GM12878 (cell line): ENCODE results near the gene MYADM. TPM values are rescaled to one million over a fixed set of nuclear protein-coding genes. Genes with fewer than 3 reads are reported as not detected.

Source experiments
- ATAC-seq: fragments of 200-7000 bp; cut with Tn5 transposase; 3 replicates; pipeline ENCODE4 v1.9.1; 2020; ENCODE audit warnings: mild to moderate bottlenecking, moderate library complexity
- BruUV-seq: library from RNA; stranded (reverse); fragments of 400-500 nt; replicated peaks from 2 replicates; lab custom pipeline; 2021; lab: Mats Ljungman, UMichigan
- CTCF ChIA-PET: fragments of 300-600 bp; sonication (Branson Sonifier 250); formaldehyde crosslinking; extraction: SDS; loops from one replicate; lab custom pipeline; 2021; ENCODE audit warnings: inconsistent platforms; lab: Yijun Ruan, JAX
- POLR2A ChIA-PET: fragments of 350-600 bp; formaldehyde crosslinking; extraction: SDS; loops from one replicate; lab custom pipeline; 2021; ENCODE audit warnings: inconsistent platforms; lab: Charles Lee
- RAD21 ChIA-PET: fragments of 300-600 bp; sonication (Branson Sonifier 250); formaldehyde crosslinking; loops from one replicate; lab custom pipeline; 2023; ENCODE audit warnings: antibody characterized with exemption; ENCODE audit not compliant: unreplicated experiment; lab: Charles Lee
- SMC1A ChIA-PET: fragments of 300-600 bp; sonication (Branson Sonifier 250); formaldehyde crosslinking; loops from one replicate; lab custom pipeline; 2023; ENCODE audit not compliant: unreplicated experiment, uncharacterized antibody; lab: Charles Lee
- DNase-seq: peaks from one replicate; pipeline ENCODE4 v3.0.0-alpha.2; 2011; ENCODE audit warnings: low read depth, low spot score
- FAIRE-seq: peaks from 3 replicates; lab custom pipeline; 2011; peaks lifted over from hg19 to GRCh38; lab: Jason Lieb, UNC
- H2AFZ ChIP-seq: 2 replicates; pipeline ENCODE4 v1.6.0; 2011; ENCODE audit warnings: low read depth, low read length, control low read depth; ENCODE audit not compliant: control insufficient read depth
- H3K27ac ChIP-seq: 2 replicates; pipeline ENCODE4 v1.5.1; 2011; ENCODE audit warnings: control low read depth; ENCODE audit not compliant: control insufficient read depth, insufficient read depth
- H3K27me3 ChIP-seq, 2 experiments: replicated peaks in 1 of 2; 2 replicates each; pipeline versions ENCODE4 v1.6.0 to v1.6.1; 2011; ENCODE audit warnings: low read length in 1 of 2; ENCODE audit not compliant: control insufficient read depth in 2 of 2, insufficient read depth in 2 of 2
- H3K36me3 ChIP-seq, 2 experiments: 2 replicates each; pipeline ENCODE4 v1.5.1; 2011; ENCODE audit warnings: low read length in 1 of 2; ENCODE audit not compliant: control insufficient read depth in 2 of 2, insufficient read depth in 2 of 2
- H3K4me1 ChIP-seq: 2 replicates; pipeline ENCODE4 v1.6.1; 2011; ENCODE audit warnings: mild to moderate bottlenecking, low read length, moderate library complexity, mixed read lengths; ENCODE audit not compliant: control insufficient read depth, insufficient read depth
- H3K4me2 ChIP-seq: 2 replicates; pipeline ENCODE4 v1.6.0; 2011; ENCODE audit warnings: control low read depth; ENCODE audit not compliant: control insufficient read depth, insufficient read depth
- H3K4me3 ChIP-seq: fragments of 200-600 bp; sonication (generic); 2 replicates; pipeline ENCODE4 v1.5.1; 2016
- H3K79me2 ChIP-seq: 2 replicates; pipeline ENCODE4 v1.6.0; 2011; ENCODE audit warnings: low read length; ENCODE audit not compliant: control insufficient read depth, insufficient read depth
- H3K9ac ChIP-seq: 2 replicates; pipeline ENCODE4 v1.8.0; 2011; ENCODE audit warnings: low read length, control low read depth, mixed read lengths; ENCODE audit not compliant: control insufficient read depth, insufficient read depth
- H3K9me3 ChIP-seq: replicated peaks from 3 replicates; pipeline ENCODE4 v1.5.1; 2011; ENCODE audit warnings: mild to moderate bottlenecking, low read length; ENCODE audit not compliant: control insufficient read depth, insufficient read depth
- H4K20me1 ChIP-seq: 2 replicates; pipeline ENCODE4 v1.6.0; 2011; ENCODE audit not compliant: control insufficient read depth, insufficient read depth
- CBX3 ChIP-seq: fragments of 200-600 bp; sonication (generic); IDR thresholded peaks from 2 replicates; pipeline ENCODE4 v1.6.1; 2016; ENCODE audit warnings: low read depth, borderline replicate concordance
- CBX5 ChIP-seq: sonication (generic); IDR thresholded peaks from 2 replicates; pipeline ENCODE4 v1.6.1; 2016; ENCODE audit warnings: low read depth, moderate library complexity, mild to moderate bottlenecking, inconsistent platforms
- IRF4 ChIP-seq: IDR thresholded peaks from 2 replicates; pipeline ENCODE4 v1.6.1; 2011; ENCODE audit warnings: low read depth, low read length
- MYB ChIP-seq: fragments of 150-350 bp; IDR thresholded peaks from 2 replicates; pipeline ENCODE4 v1.6.1; 2014; ENCODE audit warnings: mild to moderate bottlenecking, low read depth, low read length, borderline replicate concordance
- NR2C1 ChIP-seq: fragments of 450-650 bp; IDR thresholded peaks from 2 replicates; pipeline ENCODE4 v1.6.1; 2017; ENCODE audit warnings: antibody characterized with exemption, mild to moderate bottlenecking, moderate library complexity
- NR2F1 ChIP-seq: fragments of 450-650 bp; conservative IDR thresholded peaks from 2 replicates; pipeline ENCODE4 v1.6.1; 2017; ENCODE audit warnings: mild to moderate bottlenecking
- SREBF2 ChIP-seq: IDR thresholded peaks from 2 replicates; pipeline ENCODE4 v1.6.1; 2012; ENCODE audit warnings: mild to moderate bottlenecking, low read length
- STAT1 ChIP-seq: fragments of 450-650 bp; conservative IDR thresholded peaks from 2 replicates; pipeline ENCODE4 v1.6.1; 2014; ENCODE audit warnings: antibody characterized with exemption, mild to moderate bottlenecking
- WGBS: methylation state at CpG from one replicate; pipeline ENCODE4 v1.1.6; 2016; ENCODE audit warnings: low lambda C conversion rate; ENCODE audit not compliant: insufficient replicate concordance, insufficient coverage; ENCODE audit errors: missing lambda C conversion rate; 5-methylcytosine and 5-hydroxymethylcytosine counted together
- in situ Hi-C: fragments of 300-500 bp; cut with MboI; formaldehyde crosslinking; loops from 9 replicates; pipeline ENCODE4 v1.14.3; 2018; ENCODE audit warnings: mixed read lengths
- intact Hi-C: fragments of 100-400 bp; cut with micrococcal nuclease; formaldehyde crosslinking; loops from one replicate; pipeline ENCODE4 v1.14.2; 2022; ENCODE audit not compliant: unreplicated experiment
- polyA plus RNA-seq, 11 experiments: library from polyadenylated mRNA; depleted of rRNA in 4 of 11; unstranded in 6 of 11; stranded (reverse) in 5 of 11; fragments of >200 nt; fragmentation: Nextera tagmentation in 4 of 11; fragmentation: Illumina TruSeq in 1 of 11; extraction: Ambion mirVana in 4 of 11; extraction: Trizol in 1 of 11; gene quantifications; 1 replicate in 1 of 11; 2 replicates in 10 of 11; pipeline versions ENCODE4 v1.2.1 to v1.2.3, GENCODE V29; 2011 to 2016; ENCODE audit warnings: inconsistent platforms in 2 of 11, missing spikeins in 2 of 11, low read depth in 1 of 11
- total RNA-seq, 4 experiments: library from RNA; depleted of rRNA in 3 of 4; stranded (reverse); fragments of >200 nt in 3 of 4; fragmentation: Illumina TruSeq in 1 of 4; extraction: Trizol in 1 of 4; gene quantifications; 2 replicates each; pipeline versions ENCODE4 v1.2.1 to v1.2.3, GENCODE V29; 2013 to 2021
- TF ChIP-seq, protein P1 (sequence below): IDR thresholded peaks from 2 replicates; pipeline ENCODE4 v1.6.1; 2011; ENCODE audit warnings: low read depth, mild to moderate bottlenecking, low read length, moderate library complexity, borderline replicate concordance; ENCODE audit errors: extremely low read depth
- TF ChIP-seq, protein P2 (sequence below), 3 experiments: IDR thresholded peaks in 2 of 3; conservative IDR thresholded peaks in 1 of 3; 2 replicates each; pipeline ENCODE4 v1.5.1; 2011; ENCODE audit warnings: low read depth in 3 of 3, low read length in 3 of 3, mild to moderate bottlenecking in 3 of 3, control low read depth in 2 of 3, moderate library complexity in 2 of 3, inconsistent platforms in 1 of 3, mixed read lengths in 1 of 3; ENCODE audit not compliant: control insufficient read depth in 2 of 3, insufficient read depth in 1 of 3; ENCODE audit errors: extremely low read depth in 1 of 3
- TF ChIP-seq, protein P3 (sequence below): fragments of 450-650 bp; IDR thresholded peaks from 2 replicates; pipeline ENCODE4 v1.6.1; 2017; ENCODE audit warnings: mild to moderate bottlenecking, moderate library complexity
- TF ChIP-seq, protein P4 (sequence below): fragments of 450-650 bp; conservative IDR thresholded peaks from 2 replicates; pipeline ENCODE4 v1.6.1; 2017; ENCODE audit warnings: mild to moderate bottlenecking, moderate library complexity

MYADM gene
- total and polyA plus RNA-seq, 10 of the 15 experiments (the other 5 are each of a cell fraction or from before 2014, with no cell fraction given): 0.04 to 0.46 (median 0.10) TPM

DNA sequence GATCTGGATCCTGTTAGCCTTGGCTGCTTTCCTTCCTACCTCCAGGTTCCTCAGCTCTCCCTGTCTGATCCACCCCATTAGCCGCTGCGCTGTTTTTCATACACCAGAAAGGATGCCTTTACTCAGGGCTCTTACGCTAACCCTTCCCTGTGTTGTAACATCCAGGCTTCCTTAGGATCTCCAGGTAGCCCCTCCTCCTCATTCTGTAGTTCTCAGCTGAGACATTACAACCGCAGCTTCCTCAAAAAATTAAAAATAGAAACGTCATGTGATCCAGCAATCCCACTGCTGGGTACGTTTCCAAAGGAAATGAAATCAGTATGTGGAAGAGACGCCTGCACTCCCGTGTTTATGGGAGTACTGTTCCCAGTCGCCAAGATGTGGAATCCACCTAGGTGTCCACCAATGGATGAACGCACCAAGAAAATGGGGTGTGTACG, 18.4 kb upstream of the MYADM start:
- TF ChIP-seq, protein P1, sequence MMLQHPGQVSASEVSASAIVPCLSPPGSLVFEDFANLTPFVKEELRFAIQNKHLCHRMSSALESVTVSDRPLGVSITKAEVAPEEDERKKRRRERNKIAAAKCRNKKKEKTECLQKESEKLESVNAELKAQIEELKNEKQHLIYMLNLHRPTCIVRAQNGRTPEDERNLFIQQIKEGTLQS: no peak
- TF ChIP-seq CBX5 (no peak), CBX3 (no peak), STAT1 (no peak), MYB (no peak), SREBF2 (no peak), NR2C1 (no peak), IRF4 (no peak), NR2F1 (no peak)
- TF ChIP-seq, protein P2, sequence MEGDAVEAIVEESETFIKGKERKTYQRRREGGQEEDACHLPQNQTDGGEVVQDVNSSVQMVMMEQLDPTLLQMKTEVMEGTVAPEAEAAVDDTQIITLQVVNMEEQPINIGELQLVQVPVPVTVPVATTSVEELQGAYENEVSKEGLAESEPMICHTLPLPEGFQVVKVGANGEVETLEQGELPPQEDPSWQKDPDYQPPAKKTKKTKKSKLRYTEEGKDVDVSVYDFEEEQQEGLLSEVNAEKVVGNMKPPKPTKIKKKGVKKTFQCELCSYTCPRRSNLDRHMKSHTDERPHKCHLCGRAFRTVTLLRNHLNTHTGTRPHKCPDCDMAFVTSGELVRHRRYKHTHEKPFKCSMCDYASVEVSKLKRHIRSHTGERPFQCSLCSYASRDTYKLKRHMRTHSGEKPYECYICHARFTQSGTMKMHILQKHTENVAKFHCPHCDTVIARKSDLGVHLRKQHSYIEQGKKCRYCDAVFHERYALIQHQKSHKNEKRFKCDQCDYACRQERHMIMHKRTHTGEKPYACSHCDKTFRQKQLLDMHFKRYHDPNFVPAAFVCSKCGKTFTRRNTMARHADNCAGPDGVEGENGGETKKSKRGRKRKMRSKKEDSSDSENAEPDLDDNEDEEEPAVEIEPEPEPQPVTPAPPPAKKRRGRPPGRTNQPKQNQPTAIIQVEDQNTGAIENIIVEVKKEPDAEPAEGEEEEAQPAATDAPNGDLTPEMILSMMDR (IDR thresholded peaks at IDR 0.05 in 2 of 3, conservative IDR thresholded peaks at IDR 0.05 in 1 of 3; ENCODE audit: control insufficient read depth in 2 of 3, extremely low read depth in 1 of 3, insufficient read depth in 1 of 3, low read depth in 3 of 3, low read length in 3 of 3): no peak
- TF ChIP-seq, protein P3, sequence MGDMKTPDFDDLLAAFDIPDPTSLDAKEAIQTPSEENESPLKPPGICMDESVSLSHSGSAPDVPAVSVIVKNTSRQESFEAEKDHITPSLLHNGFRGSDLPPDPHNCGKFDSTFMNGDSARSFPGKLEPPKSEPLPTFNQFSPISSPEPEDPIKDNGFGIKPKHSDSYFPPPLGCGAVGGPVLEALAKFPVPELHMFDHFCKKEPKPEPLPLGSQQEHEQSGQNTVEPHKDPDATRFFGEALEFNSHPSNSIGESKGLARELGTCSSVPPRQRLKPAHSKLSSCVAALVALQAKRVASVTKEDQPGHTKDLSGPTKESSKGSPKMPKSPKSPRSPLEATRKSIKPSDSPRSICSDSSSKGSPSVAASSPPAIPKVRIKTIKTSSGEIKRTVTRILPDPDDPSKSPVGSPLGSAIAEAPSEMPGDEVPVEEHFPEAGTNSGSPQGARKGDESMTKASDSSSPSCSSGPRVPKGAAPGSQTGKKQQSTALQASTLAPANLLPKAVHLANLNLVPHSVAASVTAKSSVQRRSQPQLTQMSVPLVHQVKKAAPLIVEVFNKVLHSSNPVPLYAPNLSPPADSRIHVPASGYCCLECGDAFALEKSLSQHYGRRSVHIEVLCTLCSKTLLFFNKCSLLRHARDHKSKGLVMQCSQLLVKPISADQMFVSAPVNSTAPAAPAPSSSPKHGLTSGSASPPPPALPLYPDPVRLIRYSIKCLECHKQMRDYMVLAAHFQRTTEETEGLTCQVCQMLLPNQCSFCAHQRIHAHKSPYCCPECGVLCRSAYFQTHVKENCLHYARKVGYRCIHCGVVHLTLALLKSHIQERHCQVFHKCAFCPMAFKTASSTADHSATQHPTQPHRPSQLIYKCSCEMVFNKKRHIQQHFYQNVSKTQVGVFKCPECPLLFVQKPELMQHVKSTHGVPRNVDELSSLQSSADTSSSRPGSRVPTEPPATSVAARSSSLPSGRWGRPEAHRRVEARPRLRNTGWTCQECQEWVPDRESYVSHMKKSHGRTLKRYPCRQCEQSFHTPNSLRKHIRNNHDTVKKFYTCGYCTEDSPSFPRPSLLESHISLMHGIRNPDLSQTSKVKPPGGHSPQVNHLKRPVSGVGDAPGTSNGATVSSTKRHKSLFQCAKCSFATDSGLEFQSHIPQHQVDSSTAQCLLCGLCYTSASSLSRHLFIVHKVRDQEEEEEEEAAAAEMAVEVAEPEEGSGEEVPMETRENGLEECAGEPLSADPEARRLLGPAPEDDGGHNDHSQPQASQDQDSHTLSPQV: no peak
- TF ChIP-seq, protein P4, sequence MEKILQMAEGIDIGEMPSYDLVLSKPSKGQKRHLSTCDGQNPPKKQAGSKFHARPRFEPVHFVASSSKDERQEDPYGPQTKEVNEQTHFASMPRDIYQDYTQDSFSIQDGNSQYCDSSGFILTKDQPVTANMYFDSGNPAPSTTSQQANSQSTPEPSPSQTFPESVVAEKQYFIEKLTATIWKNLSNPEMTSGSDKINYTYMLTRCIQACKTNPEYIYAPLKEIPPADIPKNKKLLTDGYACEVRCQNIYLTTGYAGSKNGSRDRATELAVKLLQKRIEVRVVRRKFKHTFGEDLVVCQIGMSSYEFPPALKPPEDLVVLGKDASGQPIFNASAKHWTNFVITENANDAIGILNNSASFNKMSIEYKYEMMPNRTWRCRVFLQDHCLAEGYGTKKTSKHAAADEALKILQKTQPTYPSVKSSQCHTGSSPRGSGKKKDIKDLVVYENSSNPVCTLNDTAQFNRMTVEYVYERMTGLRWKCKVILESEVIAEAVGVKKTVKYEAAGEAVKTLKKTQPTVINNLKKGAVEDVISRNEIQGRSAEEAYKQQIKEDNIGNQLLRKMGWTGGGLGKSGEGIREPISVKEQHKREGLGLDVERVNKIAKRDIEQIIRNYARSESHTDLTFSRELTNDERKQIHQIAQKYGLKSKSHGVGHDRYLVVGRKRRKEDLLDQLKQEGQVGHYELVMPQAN: no peak
- Histone ChIP-seq H3K4me1 (no peaks in the 10 kb centered on the region), H3K4me2 (no peak overlapping the region), H4K20me1 (no peaks in the 10 kb centered on the region), H3K79me2 (no peaks in the 10 kb centered on the region), H3K4me3 (no peak overlapping the region), H3K27me3 (no peaks in the 10 kb centered on the region), H3K9ac (no peak overlapping the region), H3K9me3 (no peaks in the 10 kb centered on the region; the same call in 2 of the 3 replicates), H3K27ac (no peak overlapping the region), H3K36me3 (no peaks in the 10 kb centered on the region), H2AFZ (no peak overlapping the region)
- ChIA-PET RAD21 (no interaction called here), SMC1A (no interaction called here), CTCF (no interaction called here), POLR2A (interaction anchor here (0.7 kb wide), 1 partner anchor 138 kb away, joined by 7 read pairs; no protein-coding TSS in a partner anchor)
- in situ Hi-C loops: no loop called here
- intact Hi-C loops: no loop called here
- WGBS: 40% methylated on average over 11 of the region's 11 CpGs
- no peak for ATAC-seq
- BruUV-seq: no TSS peak
- FAIRE-seq: no peak
- DNase-seq: no peak
